Measurements from ENCODE around the gene CCBE1.

The CCBE1 gene

DNA sequence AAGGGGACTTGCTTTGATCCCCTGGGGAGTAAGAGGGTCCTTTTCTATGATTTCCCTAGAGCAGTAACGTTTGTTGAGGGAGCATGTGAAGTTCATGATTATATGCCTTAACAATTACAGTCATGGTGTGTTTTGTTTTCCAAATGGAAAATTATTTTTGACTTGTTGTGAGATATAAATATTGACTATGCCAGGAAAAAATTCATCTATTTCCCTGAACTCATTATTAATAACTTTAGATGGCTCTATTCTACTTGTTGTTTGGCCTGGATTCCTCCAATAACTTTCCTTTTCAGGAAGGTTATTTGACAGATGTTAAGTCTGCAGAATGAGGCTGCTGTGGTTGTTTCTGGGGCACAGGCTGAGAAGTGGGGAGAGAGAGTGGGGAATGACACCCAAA lies 266.1 kb downstream of the CCBE1 start:
- DNase-seq, result no peak

DNA sequence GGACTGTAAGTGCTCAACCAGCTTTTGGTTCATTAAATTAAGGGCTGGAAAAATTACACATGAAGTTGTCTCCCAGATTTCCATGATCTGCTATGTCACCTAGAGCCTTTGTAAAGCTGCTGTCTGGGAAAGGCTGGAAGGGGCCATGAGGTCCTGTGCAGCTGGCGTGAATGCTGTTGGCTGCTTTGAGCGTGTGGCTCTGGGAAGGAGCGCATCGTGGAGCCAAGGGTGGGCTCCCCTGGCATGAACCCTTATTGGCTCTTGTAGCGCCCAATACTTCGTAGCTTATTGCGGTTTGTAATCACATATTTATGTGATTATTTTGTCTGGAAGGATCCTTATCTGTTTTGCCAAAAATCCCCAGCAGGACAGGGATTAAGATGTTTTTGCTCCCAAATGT lies 267.6 kb downstream of the CCBE1 start:
- no peak for DNase-seq

DNA sequence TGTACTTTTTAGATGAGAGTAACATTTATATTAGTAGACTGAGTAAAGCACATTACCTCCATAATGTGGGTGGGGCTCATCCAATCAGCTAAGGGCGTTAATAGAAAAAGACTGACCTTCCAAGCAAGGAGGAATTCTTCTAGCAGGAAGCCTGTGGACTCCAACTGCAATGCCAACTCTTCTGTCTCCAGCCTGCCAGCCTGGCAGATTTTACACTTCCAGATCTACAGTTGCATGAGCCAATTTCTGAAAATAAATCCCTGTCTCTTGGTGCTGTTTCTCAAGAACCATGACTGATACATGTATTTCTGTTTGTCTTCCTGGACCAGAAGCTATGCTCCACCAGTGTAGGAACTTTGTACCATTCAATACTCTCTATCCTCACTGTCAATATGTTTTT lies 269.2 kb downstream of the CCBE1 start:
- DNase-seq, result no peak

DNA sequence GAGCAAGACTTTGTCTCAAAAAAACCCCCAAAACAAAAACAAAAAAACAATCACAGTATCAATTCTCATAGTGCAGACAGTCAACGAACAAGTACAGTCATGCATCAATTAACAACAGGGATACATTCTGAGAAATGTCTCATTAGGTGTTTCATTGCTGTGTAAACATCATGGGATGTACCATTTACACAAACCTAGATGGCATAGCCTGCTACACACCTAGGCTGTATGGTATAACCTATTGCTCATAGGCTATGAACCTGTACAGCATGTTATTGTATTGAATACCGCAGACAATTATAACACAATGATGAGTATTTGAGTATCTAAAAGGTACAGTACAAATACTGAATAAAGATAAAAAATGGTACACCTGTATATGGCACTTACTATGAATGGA lies 270.4 kb downstream of the CCBE1 start:
- DNase-seq, result no peak

DNA sequence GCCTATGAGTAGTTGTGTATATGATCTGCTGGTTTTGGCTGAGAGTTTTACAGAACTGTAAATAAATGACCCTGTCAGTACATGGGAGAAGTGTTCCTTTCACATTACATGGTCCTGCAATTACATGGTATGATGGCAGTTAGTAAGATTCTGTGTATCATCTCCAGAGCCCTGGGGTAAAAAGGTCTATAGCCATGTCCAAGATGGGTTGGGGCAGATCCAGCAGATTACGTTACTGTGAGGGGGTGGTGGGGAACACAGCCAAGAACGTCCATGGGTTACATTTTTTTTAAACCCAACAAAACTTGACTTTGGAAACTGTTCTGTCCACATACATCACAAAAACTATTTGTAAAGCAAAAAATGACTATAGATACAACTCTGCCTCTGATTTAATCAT lies 274.0 kb downstream of the CCBE1 start:
- DNase-seq, result no peak

DNA sequence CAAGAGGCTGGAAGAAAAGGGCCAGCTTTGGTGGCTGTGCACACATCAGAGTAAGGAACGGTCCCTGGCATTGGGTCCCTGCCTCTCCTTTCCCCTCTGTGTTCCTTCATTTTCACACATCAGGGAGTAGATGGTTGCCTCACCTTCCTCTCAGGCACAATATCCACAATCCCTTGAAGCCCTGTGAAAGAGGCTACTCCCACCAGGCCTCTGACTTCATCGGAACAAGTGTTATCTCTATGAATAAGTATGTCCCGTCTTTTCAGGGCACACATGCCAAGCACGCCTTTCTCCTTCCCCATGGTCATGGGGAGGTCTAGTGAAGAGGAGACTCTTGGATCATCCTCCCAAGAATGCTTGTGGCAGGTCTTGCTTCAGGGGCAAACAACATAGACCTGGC lies 277.0 kb downstream of the CCBE1 start:
- no peak for DNase-seq

DNA sequence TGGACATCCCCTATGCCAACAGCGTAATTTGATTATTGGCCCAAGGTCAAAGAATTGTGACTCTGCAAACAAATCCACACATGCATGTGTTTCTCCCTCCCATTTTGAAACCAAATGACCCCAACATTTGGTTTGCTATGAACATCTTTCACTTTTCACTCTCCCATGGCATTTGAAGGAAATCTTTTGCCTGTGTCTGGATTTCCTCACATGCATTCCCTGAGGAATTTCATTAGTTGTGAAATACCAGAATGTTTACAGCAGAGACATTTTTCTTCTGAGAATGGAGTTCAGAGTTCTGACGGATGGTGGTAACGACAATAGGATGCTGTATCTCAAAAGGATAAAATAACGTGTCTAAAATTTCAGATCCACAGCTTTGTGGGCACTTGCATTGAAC lies 277.8 kb downstream of the CCBE1 start:
- DNase-seq, result no peak

DNA sequence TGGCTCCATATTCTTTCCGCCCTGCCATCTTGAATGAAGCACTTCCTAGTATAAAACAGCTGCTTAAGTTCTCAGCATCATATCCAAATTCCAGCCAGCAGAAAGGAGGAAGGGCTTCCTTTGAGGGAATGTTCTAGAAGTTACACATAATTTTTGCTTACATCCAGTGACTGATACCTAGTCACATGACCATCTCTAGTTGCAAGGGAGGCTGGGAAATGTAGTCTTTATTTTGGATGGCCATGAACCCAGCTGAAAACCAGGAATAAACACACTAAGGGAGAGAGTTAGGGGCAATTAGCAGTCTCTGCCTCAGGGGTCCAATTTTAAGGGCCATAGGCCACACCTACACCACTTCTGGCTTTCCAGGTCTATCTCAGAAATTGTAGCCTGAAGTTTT lies 280.4 kb downstream of the CCBE1 start:
- peak; percentile 26 for DNase-seq

DNA sequence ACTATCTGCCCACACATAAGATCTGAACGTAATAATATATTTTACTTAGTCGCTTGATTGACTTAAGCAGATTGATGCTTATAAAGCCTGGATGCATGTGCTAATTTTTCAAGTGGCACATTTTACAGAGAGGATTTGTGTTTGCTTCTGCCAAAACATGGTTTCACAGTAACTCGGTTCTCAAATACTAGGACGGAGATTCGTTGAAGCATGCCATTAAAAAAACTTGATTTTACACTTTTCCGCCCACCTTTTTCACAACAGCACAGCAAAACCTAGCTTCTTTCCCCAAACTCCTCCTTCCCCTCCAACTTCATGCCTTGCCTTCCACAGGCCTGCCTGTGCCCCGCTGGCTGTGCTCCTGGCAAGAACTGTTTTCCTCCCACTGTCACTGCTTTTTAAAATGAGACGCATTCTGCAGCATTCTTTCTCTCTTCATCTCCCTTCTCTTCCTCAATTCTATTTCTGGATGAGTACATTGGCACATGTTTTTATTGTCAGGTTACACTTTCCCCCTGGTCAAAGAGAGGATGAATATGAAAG lies 283.0 kb downstream of the CCBE1 start:
- no peak for DNase-seq

DNA sequence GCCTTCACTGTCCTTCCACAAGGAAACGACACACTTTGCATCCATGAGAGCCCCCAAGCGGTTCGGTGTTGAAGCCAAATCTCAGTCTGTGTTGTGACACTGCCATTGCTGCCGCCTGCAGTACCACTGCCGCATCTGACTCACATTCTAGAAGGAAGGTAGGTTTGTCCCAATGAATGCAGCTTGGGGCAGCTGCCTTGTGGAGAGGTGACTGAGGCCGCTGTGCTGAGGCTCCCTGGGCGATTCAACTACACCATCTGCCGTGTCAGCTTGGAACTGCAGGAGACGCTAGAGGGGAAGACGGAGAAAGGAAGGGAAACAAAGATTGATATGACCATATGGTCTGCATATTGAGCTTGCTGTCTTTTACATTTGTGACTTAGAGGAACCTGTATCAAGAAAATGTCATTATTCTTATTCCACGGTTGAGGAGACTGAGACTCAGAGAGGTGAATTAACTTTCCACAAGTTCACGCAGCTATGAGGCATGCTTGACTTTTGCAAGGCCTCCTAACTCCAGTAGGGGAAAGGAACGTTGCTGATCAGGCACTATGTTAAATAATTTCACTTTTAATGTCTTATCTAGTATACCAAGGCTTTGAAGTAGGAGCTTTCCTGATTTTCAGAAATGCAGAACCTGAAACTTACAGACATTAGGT lies 294.7 kb downstream of the CCBE1 start:
- DNase-seq, result peak; percentile 100

DNA sequence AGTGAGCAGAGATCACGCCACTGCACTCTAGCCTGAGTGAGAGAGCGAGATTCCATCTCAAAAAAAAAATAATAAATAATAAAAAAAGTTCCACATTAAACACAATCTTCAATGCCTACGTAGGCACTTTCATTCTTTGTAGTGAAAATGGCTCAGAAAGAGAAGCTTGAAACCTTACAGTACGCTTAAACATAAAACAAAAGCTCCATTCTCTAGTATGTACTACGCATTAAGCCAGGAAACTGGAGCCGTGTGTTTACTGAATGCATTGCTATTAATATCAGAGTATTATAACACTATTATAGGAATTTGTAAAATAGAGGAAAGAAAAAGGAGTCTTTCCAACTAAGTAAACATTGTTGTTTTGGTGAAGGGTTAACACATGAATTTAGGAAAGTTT lies 296.8 kb downstream of the CCBE1 start:
- no peak for DNase-seq

DNA sequence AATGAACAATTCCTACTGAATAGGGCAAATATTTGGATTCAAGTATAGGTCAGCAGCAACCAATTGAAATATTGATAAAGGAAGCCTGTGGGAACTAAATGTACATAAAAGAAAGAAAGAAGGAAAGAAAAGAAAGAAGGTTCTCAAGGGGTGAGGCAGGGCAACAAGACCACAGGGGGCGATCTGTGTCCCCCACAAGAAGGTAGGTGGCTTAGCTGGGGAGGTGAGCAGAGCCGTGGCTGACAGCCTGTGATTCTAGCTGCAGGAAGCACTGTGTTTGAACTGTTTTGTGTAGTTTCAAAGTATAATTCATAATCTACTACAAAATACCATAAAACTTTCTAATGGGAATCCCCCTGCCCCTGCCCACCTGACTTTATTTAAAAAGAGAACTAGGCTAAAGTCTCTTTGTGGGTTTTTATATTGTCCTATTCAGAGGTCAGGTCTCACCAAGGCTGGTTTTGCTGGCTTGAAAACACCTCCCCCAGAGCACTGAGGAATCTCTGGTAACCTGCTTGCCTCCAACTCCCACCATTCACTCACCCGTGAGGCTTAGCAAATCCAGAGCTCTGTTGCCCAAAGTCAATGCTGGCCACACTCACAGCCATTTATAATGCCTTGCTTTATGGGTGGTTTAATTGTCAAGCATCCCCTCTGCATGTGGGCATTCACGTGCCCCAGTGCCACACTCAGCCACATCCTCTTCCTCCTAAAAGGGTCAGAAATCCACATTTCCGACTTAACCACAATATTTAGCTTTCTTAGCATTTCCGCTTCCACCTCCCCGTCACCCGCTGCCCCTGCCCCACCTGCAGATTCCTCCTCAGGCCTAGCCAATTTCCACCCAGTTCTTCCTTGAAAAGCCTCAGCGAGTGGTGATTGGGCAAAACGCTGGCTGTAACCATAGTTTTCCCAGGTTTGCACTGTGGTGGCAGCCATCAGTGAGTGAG lies 301.7 kb downstream of the CCBE1 start:
- DNase-seq, result no peak

DNA sequence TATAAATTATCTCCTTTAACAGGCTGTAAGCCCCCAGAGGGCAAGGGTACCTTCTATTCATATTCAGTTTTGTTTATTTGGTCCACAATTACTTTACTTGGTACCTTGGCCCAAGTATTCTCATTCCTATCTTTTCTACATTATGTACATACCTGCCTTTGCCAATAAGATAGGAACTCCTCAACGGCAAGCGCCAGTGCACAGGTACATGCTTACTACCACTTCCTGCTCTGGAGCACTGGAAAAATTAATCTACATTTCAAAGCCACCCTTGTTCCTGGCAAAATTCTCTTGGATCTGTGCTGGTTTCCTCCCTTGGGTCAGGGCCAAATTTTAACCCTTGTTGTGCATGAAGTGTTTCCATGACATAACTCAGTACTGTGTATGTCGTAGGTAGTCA lies 303.8 kb downstream of the CCBE1 start:
- DNase-seq, result no peak

DNA sequence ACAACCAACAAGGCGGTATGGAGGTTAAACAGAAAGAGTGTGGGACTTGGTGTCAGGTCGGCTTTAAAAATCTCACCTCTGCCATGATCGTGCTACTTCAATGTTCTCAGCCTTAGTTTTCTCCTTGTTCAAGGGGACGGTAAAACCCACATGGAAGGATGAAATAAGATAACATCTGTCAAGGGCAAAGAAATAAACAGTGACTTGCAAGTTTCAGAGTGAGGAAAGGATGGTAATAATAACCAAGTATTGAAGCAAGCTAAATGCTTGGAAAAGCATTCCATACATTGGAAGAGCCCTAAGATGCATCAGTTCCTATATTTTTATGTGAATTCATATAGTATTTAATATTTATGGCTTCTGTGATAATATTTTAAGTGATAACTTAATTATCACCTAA lies 308.4 kb downstream of the CCBE1 start:
- peak; percentile 50 for DNase-seq

DNA sequence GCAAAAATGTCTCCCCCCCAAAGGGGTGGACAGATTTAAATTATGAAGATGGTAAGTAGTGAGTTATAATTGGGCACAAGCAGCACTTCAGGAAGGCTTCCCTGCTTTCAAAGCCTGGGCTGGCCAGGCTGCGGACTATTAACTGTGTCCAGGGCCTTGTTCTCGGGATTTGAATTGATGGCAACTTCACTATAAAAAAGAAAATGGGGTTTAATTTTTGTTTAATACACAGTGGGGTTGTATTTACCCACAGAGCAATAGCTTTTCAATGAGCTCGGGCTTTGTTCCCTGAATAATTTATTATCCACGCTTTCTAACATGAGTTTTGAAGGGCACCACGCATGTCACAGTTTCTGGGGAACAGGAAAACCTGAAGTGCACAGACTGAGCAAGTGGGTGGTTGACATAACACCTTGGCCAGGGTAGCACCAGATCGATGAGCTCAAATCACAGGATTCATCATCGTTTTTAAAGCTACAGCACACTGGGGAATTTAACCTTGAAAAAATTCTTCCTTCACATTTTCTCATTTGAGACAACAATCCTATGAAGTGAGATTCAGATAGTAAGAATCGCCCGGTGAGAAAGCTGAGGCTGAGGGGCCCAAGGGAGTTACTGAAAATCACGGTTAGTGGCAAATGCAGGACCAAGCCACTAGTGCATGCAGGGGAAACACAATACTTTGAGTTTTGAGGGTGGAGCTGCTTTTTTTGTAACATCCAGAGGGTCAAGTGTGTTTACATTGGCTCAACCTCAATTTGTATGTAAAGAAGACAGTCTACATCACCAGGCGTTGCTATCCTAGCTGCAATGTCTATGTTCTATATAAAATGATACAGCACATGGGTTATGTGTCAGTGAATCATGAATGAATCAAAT lies 309.3 kb downstream of the CCBE1 start:
- DNase-seq, result peak; percentile 92

DNA sequence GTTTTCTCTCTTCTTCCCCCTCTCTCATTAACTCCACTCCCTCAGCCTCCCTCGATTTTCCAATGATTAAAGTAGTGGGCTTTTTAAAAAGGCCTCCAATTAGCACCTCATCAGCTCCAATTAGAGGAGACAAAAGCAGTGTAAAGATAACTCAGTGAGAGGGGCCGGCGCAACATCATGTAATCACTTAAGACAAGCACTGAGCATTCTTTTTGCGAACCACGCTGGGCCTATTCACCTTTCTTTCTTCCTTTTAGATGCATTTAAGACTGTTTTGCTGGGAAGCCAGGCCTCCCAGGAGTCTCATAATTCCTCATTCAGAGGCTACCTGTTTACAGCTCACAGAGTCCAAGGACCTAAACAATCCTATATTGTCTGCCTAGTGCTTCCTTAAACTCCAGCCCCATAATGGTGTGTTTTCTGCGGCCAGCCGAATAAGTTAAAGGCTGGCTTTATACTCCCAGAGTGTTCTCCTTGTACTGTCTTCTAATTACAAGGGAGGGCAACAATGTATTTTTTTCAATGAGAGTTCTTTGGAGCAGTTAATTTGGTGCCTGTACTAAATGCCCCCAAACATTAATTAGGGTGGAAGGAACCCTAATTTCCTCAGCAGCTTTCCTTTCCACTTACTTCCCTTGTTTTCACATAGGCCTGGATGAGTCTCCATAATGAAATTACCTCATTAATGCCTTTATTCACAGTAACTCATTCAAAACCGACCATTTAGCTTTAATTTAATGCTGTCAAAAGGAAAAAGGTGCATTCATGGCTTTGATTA lies 310.1 kb downstream of the CCBE1 start:
- no peak for DNase-seq

DNA sequence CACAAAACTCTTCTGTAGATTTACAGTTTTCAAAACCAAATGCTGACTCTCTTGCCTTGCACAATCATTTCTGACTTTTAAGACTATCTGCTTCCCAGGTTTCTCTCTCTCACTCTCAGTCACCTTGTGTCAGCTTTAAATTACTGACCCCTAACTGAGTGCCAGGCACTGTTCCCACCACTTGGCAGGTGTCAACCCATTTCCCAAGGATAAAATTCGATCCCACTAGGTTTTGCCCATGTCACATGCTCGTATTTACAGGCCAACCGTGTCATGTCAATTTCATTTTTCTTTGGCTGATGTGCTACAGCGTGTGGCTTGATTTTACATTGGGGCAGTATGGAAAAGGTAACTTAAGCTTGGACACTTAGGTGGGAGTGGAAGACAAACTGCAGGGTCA lies 312.0 kb downstream of the CCBE1 start:
- no peak for DNase-seq

DNA sequence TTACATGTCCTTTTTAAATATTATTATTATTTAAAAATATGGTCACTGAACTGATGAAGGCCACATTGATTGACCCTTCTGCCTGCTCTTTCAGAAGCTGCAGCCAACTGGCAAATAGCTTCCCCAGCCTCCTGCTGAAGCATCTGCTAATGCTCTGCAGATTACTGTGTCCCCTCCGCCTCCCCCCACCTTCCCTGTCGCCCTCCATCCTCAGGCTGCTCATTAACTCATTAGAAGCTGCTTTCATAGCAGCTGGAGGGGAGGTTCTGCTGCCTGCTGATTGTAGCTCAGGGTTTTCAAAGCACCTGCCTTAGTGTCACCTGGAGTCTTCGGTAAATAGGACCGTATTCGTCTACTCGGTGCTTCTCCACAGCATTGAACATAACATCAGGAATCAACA lies 313.4 kb downstream of the CCBE1 start:
- no peak for DNase-seq

DNA sequence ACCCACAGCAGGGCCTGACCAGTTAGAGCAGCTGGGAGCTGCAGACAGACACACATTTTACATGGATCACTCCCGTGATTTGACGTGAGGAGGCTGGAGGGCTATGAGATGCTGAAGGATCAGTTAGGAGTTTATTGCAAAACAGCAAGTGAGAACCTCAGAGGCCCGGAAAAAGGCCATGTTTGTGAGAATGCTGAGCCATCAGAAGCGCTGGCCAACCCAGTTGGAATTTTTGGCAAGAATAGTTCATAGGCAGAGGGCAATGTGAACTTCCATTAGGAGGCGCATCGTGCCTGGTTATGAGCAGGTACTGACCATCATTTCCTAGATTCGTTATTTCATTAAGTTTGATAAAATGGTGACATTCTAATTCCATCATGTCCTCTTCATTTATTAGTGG lies 314.8 kb downstream of the CCBE1 start:
- no peak for DNase-seq

DNA sequence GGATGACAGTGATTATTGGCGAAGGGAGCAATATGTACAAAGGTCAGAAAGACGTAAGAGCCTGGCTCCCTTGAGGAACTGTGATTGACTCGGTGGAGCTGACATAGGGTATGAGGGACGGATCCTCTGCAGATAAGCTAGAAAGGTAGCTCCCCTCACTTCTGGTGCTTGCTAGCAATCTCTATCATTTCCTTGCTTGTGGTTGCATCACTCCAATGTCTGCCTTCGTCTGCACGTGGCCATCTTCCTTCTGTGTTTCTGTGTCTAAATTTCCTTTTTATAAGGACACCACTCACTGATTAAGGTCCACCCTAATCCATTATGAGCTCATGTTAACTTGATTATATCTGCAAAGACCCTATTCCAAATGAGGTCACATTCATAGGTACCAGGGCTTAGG lies 315.3 kb downstream of the CCBE1 start:
- no peak for DNase-seq
